Testis (tissue), 3 donors: ENCODE results near the gene GJD4. TPM values are rescaled to one million over a fixed set of nuclear protein-coding genes. Genes with fewer than 3 reads are reported as not detected.

Source experiments
- DNase-seq: peaks from one replicate; pipeline ENCODE4 v3.0.0-alpha.2; 2019
- H3K27ac ChIP-seq, 2 donors: fragments of 200-600 bp; sonication (generic); one replicate each; pipeline ENCODE4 v1.5.1; 2019
- H3K27me3 ChIP-seq: fragments of 200-600 bp; sonication (generic); one replicate; pipeline ENCODE4 v1.5.1; 2019
- H3K36me3 ChIP-seq: fragments of 200-600 bp; sonication (generic); one replicate; pipeline ENCODE4 v1.5.1; 2017; ENCODE audit warnings: low read depth; ENCODE audit errors: missing control alignments
- H3K4me1 ChIP-seq: fragments of 200-600 bp; sonication (generic); one replicate; pipeline ENCODE4 v1.5.1; 2019
- H3K4me3 ChIP-seq, 2 donors: fragments of 200-600 bp; sonication (generic); one replicate each; pipeline ENCODE4 v1.5.1; 2017 to 2019
- H3K9me3 ChIP-seq: fragments of 200-600 bp; sonication (generic); one replicate; pipeline ENCODE4 v1.5.1; 2017
- CTCF ChIP-seq, 3 experiments: fragments of 450-650 bp in 2 of 3; fragments of 200-600 bp in 1 of 3; sonication (generic) in 1 of 3; IDR thresholded peaks; one replicate each; pipeline ENCODE4 v1.5.1; 2016 to 2019; ENCODE audit warnings: antibody characterized with exemption in 3 of 3, mild to moderate bottlenecking in 2 of 3, moderate library complexity in 1 of 3
- POLR2A ChIP-seq: fragments of 450-650 bp; IDR thresholded peaks from one replicate; pipeline ENCODE4 v1.6.1; 2017; ENCODE audit warnings: antibody characterized with exemption, mild to moderate bottlenecking, moderate library complexity
- WGBS, 2 donors: methylation state at CpG; one replicate each; pipeline ENCODE4 v1.1.5; 2018; 5-methylcytosine and 5-hydroxymethylcytosine counted together
- intact Hi-C: fragments of 100-400 bp; cut with DNase I; formaldehyde crosslinking; loops from one replicate; pipeline ENCODE4 v1.15.1; 2023; ENCODE audit warnings: low total_unique reads
- polyA plus RNA-seq: library from polyadenylated mRNA; stranded (reverse); fragments of 350-450 nt; fragmentation: Illumina TruSeq; extraction: RNeasy Lipid Tissue Mini Kit (QIAGEN cat#74804); gene quantifications from one replicate; pipeline ENCODE4 v1.2.3, GENCODE V29; 2014; ENCODE audit warnings: low read depth, low replicate concordance; ENCODE audit not compliant: insufficient read depth
- total RNA-seq, 2 donors: library from RNA; depleted of rRNA; stranded (reverse); fragments of >200 nt; gene quantifications; one replicate each; pipeline ENCODE4 v1.2.3, GENCODE V29; 2016

GJD4 gene
- total and polyA plus RNA-seq, 3 donors from 2014 or later = 0.31 TPM; not detected in 2

DNA sequence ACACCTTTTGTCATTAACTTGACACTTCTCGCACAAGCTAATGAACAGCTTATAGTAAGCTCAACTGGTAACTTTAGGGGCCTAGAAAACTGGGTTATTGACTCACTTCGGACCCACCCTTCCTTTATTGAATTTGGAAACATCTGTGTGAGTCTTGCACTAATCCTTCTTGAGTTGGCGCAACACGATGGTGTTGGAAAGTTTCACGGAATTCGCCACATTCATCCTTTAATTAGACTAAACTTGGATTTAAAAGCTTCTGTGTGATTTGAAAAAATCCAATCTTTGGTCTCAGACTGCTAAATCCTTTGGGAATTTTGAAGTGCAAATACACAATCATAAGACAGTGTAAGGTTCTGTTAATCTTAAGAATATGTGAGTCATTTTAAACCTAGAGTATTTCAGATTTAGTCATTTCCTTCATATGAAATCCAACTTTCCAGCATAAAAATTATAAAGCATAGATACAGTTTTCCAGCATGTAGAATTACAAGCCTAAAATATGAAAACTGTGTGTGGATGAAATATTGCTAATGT is 21.9 kb downstream of the GJD4 start:
- intact Hi-C loops = no loop called here
- Histone ChIP-seq H3K4me3 (no peak overlapping the region), H3K36me3 (no peaks in the 10 kb centered on the region), H3K27ac (no peak overlapping the region), H3K27me3 (no peaks in the 10 kb centered on the region), H3K9me3 (no peaks in the 10 kb centered on the region), H3K4me1 (no peaks in the 10 kb centered on the region)
- 92 to 93% methylated on average over 6 of the region's 6 CpGs for WGBS, 2 donors
- no peak for TF ChIP-seq CTCF (IDR thresholded peaks at IDR 0.05)
- TF ChIP-seq POLR2A = no peak
- no peak for DNase-seq

- Histone ChIP-seq H3K27ac (no peak overlapping the region), H3K36me3 (no peaks in the 10 kb centered on the region), H3K27me3 (no peaks in the 10 kb centered on the region), H3K4me1 (no peaks in the 10 kb centered on the region), H3K4me3 (no peak overlapping the region), H3K9me3 (no peaks in the 10 kb centered on the region)
- intact Hi-C loops = loop anchor here (10.0 kb wide), 1 partner anchor 1143 kb away; no protein-coding TSS in a partner anchor
- TF ChIP-seq CTCF (IDR thresholded peaks at IDR 0.05) = no peak
- no peak for TF ChIP-seq POLR2A
- DNase-seq = no peak
- WGBS, 2 donors = 95 to 96% methylated on average over 1 of the region's 1 CpG
These were observed 26.3 kb downstream of the GJD4 start for GRCh38 chr10:35631404-35631803.

- Histone ChIP-seq H3K27ac (no peak overlapping the region), H3K27me3 (no peaks in the 10 kb centered on the region), H3K9me3 (no peaks in the 10 kb centered on the region), H3K36me3 (no peaks in the 10 kb centered on the region), H3K4me1 (no peaks in the 10 kb centered on the region), H3K4me3 (no peak overlapping the region)
- intact Hi-C loops = loop anchor here (10.0 kb wide), 1 partner anchor 1143 kb away; no protein-coding TSS in a partner anchor
- TF ChIP-seq CTCF (IDR thresholded peaks at IDR 0.05) = no peak
- no peak for TF ChIP-seq POLR2A
- no peak for DNase-seq
These were observed 26.9 kb downstream of the GJD4 start for GRCh38 chr10:35632027-35632426.

DNA sequence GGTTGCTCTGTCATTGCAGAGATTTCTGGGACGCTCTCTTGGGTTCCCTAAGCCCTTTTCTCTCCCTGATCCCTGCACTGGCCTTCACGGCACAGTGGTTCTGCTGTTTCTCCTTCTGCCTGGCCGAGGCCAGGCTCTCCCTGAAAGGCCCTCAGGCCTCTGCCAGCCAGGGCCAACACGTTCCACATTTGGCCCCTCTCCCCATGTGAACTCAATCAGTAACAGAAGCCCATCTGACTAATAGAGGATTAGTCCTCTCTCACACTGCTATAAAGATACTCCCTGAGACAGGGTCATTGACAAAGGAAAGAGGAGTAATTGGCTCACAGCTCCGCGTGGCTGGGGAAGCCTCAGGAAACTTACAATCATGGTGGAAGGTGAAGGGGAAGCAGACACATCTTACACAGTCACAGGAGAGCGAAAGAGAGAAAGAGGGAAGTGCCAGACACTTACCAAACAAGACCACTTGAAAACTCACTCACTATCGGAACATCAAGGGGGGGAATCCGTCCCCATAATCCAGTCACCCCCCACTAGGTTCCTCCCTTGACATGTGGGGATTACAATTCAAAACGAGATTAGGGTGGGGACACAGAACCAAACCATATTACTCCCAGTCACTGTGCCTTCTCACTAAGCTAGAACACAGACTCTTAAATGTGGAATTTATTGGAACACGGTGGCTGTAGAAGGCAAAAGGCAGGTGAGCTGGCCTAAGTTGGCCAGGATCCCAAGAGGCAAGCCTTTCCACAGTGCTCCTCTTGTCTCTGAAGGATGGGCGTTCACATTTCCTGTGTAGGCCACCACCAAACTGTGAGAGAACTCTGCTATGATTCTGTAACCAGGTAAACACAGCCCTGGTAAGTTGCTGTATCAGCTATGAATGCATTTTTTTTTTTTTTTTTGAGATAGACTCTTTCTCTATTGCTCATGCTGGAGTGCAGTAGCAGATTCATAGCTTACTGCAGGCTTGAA is 28.2 kb downstream of the GJD4 start:
- no peak for DNase-seq
- Histone ChIP-seq H3K4me1 (no peaks in the 10 kb centered on the region), H3K36me3 (no peaks in the 10 kb centered on the region), H3K4me3 (no peak overlapping the region), H3K9me3 (no peaks in the 10 kb centered on the region), H3K27me3 (no peaks in the 10 kb centered on the region), H3K27ac (no peak overlapping the region)
- 60 to 61% methylated on average over 12 of the region's 12 CpGs for WGBS, 2 donors
- no peak for TF ChIP-seq POLR2A
- no peak for TF ChIP-seq CTCF (IDR thresholded peaks at IDR 0.05)
- intact Hi-C loops = loop anchor here (10.0 kb wide), 1 partner anchor 1142 kb away; no protein-coding TSS in a partner anchor
